Activated naive CD4-positive, alpha-beta T cell treated with anti-CD3 and anti-CD28 coated beads, Interleukin-2, amount 50 U/mL, for 16 hours (primary cell): ENCODE data around the gene UCK1.
A peak's percentile ranks its signal among the peaks of the same experiment; 100 is the strongest.

Experiments used
- DNase-seq: peaks from one replicate; pipeline ENCODE4 v3.0.0-alpha.2; 2020

Gene UCK1

DNA sequence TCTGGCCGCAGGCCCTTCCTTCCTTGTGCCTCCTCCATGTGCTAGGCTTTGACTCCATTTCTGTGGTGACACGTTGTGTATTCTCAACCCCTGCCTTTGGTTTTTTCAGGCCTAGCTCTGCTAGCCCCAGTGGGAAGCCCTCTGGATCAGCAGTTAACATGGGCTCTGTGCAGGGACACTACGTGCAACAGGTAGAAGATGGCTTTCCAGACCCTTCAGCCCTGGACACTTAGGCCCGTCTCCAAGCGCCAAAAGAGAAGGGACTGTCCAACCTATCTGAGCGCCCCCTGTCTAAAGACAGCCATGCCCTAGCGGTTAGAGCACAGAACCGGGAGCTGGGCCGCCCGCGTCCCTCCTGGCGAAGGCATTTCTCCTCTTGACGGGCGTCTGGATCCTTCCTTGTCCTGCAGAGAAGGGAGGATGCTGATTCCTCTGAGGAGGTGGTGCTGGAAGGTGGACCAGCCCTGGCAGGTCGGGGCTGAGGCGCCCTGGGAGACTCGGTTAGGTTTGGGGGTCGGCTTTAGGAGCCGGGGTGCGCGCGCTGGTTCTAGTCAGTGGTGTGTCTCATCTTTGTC is 36.7 kb downstream of the UCK1 start:
- no peak for DNase-seq

DNA sequence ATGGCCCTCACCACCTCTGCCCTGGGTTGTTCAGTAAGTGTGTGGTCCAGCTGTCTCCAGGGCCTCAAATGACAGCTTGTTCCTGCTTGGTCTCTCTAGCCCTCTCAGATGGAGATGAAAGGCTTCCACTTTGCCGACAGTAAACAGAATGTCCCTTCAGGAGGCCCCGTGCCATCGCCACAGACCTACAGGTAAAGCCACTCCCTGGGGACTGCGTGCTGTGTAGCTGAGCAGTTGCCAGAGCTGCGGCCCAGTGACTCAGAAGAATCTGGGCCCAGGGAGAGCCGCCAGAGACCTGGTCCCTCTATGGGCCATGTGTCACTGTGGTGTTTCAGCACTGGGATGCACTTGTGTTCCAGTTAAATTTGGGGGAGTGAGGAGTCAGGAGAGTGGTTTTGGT is 39.0 kb downstream of the UCK1 start:
- no peak for DNase-seq

DNA sequence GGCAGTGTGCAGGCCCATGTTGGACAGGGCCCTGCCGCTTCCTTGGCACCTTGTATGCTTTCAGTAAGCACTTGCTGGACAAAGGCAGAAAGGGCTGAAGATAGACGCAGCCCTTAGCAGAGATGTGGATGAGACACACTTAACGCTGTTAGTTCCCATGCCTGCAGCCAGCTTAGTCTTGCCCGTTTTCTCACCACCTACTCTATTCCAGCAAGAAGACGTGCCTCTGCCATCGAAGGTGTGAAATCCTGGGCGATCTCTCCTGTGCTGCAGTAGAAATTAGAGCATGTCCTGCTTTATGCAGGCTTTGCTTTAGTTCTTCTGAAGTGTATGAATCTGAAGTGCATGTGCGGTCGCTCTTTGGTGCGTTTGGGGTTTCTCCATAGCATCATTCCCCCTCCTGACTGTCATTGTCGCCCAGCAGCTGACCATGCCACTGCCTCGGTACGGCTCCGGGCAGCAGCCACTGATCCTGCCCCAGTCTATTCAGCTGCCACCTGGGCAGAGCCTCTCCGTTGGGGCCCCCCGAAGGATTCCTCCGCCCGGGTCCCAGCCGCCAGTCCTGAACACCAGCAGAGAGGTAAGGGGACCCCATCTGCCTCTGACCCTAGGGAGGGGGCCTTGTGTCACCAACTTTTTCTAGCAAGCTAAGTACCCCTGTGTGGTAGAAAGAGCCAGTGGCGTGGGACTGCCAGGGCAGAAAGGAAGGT is 39.9 kb downstream of the UCK1 start:
- DNase-seq, result no peak

GRCh38 chr9:131490514-131490913 is 40.5 kb downstream of the UCK1 start:
- no peak for DNase-seq

DNA sequence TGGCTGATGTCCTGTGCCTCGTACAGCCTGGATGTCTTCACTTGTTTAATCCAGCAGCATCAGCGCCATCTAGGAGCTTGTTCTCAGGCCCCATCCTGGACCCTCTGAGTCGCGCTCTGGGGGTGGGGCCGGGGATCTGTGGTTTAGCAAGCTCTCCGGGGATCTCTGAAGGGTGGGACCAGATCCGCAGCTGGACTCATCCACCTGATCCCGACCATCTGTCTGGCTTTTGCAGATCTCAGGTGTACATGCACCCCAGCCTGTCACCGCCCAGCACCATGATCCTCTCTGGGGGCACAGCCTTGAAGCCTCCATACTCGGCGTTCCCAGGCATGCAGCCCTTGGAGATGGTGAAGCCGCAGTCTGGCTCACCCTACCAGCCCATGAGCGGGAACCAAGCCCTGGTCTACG is 43.4 kb downstream of the UCK1 start:
- DNase-seq, result no peak

DNA sequence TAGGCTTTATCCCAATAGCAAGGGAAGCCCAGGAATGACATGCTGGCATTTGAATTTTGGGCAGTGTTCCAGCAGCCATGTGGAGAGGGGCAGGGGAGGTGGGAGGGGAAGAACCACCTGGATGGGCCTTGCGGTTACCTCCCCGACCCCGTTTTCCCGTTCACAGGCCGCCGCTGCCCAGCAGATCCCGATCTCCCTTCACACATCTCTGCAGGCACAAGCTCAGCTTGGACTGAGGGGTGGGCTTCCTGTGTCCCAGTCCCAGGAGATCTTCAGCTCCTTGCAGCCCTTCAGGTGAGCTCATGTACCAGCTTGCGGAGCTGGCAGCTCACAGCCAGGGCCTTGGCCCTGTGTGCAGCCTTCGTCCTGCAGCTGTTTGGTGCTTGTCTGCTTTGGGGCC is 44.1 kb downstream of the UCK1 start:
- no peak for DNase-seq

- no peak for DNase-seq
Measured at GRCh38 chr9:131485728-131486422, 45.2 kb downstream of the UCK1 start.

DNA sequence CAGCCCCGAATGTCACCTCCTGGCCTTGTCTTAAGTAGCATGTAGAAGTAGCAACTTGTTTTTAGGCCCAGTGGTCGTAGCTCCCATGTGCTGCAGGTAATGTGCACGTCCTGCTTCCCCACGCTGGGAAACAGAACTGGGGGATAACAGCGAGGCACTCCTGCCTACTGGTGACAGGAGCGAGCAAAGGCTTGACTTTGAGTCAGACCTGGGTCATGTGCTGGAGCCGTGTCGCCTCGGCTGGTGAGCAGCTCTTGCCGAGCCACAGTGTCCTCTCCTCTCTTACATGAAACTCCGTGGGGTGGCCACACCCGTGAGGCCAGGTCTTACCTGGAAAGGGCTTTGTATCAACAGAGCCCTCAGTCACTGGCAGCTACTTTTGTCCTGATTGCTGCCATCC is 45.9 kb downstream of the UCK1 start:
- DNase-seq, result no peak

DNA sequence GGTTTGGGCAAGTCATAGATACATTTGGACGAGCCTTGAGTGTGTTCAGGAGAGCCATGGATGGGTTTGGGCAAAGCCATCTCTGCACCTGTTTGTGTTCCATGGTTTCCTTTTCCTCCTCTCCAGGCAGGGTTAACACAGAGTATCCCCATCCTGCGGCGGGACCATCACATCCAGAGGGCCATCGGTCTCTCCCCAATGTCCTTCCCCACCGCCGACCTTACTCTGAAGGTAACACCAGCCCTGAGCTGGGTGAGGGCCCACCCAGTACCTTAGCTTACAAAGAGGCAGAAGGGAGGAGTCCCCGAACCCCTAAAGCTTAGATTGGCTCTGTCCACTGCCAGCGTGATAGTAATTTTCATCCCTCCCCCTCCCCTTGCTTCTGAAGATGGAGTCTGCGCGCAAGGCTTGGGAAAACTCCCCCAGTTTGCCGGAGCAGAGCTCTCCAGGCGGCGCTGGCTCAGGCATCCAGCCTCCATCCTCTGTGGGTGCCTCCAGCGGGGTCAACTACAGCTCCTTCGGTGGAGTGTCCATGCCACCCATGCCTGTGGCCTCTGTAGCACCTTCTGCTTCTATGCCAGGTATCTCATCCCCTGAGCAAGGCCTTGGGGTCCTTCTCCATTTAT is 46.4 kb downstream of the UCK1 start:
- DNase-seq, result no peak

DNA sequence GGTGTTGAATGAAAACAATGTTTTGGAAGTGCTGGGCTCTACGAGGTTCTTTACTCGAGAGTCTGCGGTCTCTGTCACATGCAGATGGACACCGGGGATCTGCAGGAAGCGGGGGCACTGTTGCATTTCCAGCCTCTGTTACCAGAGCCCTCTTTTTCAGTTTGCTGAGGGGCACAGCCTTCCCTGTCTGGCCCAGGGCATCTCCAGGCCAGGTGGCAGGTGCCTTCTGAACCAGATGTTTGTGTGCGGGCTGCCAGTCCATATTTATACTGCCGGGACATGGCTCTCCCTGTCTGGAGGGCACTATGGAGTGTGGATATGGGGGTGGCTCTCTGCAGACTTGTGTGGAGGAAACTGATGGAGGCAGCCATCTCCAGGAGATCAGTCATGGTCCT is 47.0 kb downstream of the UCK1 start:
- DNase-seq, result no peak

- no peak for DNase-seq
Measured at GRCh38 chr9:131483319-131484050, 47.6 kb downstream of the UCK1 start.

DNA sequence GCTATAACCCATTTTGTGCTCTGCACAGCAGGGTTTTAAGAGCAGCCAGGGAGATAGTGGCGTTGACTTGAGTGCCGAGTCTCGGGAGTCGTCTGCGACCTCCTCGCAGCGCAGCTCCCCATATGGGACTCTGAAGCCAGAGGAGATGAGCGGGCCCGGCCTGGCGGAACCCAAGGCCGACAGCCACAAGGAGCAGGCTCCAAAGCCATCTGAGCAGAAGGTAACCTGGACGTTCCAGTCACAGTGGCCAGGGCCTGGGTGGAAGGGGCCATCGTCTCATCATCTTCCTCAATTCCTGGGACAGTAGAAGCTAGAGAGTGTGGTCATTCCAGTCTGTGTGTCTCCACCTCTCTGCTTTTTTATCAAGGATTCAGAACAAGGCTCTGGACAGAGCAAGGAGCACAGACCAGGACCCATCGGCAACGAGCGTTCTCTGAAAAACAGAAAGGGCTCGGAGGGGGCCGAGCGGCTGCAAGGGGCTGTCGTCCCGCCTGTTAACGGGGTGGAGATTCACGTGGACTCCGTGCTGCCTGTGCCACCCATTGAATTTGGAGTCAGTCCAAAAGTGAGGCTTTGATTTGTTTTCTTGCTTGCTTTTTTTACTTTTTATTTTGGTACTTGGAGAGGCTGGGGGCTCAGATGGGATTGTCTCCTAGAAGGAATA is 48.6 kb downstream of the UCK1 start:
- DNase-seq, result no peak

DNA sequence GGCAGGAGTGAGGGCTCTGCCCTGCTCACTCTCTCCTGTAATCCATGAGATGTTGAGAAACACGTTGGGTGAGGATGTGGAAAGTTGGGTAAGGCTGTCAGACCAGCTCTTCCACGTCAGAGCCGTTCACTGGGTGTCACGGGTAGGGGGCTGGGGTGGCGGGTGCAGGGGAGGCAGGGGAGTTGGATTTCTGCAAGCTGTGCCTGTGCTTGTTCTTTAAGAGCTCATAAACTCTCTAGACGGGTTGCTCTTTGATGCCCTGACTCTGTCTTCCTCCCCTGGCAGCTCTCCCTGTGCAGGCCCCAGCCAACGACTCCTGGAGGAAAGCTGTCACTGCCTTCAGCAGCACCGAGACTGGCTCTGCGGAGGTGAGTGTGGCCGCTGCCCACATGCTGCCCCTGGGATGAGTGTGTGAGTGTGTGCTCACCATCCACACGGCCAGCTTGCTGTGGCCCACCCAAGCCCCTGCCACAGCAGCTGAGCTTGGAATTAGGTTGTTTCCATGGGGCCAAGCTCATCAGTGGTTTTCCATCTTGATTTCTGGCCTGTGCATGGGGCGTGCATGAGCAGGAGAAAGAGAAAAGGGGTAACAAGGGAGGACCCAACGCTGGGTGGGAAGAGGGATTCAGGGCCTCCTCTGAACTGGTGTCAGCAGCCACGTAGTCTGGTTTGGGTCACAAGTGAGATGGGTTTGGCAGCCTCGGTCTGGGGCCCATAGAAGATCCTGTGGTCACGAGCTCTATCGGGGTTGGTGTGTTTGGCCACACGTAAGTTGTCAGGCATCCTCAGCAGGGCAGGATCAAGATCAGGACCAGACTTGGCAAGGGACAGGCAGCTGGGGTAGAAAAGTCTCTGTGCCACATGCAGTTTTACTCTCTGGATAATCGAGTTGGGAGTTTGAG is 49.4 kb downstream of the UCK1 start:
- DNase-seq, result no peak

DNA sequence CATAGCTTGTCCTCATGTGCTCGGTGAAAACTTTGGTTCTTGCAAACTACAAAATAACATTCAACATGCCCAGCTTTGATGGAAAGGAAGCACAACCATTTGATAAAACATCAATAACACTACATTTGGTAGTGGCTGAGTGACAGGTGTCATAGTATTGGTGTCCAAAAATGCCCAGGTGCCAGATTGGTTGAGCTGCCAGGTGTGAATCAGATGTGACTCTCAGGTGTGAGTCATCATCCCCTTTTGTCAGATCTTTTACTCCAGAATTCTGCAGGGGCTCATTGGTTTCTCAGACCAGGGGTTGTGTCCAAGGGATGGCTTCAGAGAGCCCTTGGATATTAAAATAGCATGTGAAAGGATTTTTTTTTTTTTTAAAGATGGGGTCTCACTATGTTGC is 50.8 kb downstream of the UCK1 start:
- DNase-seq, result no peak

- DNase-seq, result no peak
Measured at GRCh38 chr9:131478911-131479310, 52.2 kb downstream of the UCK1 start.

GRCh38 chr9:131478421-131478868 is 52.6 kb downstream of the UCK1 start:
- peak; percentile 66 for DNase-seq

GRCh38 chr9:131477816-131478419 is 53.1 kb downstream of the UCK1 start:
- no peak for DNase-seq

DNA sequence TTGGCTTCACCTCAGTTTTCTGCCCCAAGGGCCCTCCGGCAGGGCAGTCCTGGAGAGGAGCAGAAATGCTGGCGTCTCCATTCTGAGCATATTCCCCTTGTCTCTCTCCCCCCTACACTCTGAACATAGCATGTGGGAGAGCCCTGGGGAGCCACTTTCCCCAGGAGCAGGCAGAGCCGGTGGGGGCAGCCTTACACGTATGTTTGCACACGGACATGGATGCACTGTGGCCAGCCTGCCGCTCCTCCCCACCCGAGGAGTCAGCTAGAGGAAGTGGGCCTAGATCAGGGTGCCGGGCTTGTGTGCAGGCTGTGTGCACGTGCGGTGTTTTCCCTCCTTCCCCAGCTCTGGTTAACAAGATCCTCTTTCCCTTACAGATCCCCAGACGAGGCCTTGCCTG is 53.7 kb downstream of the UCK1 start:
- no peak for DNase-seq

DNA sequence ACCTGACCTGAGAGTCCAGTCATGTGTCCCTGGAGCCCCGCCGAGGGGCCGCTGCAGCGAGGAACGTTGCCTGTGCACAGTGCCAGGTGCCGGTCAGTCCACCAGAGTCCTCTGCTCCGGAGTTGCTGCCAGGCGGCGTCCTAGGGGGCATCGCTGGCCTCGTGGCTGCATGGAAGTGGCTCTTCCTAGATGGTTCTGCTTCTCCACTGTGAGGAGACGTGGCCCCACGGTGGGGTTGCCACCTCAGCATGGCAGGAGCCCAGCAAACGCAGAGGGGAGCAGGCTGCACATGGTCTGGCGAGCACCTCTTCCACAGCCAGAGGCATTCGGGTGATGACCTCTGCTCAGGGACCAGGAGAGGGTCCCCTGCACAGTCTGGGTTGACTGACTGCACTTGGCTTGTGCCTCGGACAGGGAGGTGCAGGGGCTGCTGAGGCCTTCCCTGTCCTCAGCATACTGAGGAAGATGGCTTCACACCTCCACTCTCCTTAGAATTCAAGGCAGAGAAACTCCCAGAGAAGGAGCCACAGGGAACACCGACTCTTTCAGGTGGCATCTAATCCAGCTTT is 54.2 kb downstream of the UCK1 start:
- DNase-seq, result no peak

- DNase-seq, result peak; percentile 12
Measured at GRCh38 chr9:131475956-131476776, 54.9 kb downstream of the UCK1 start.
